ENCODE measurements around the gene SHLD2. TPM values are rescaled to one million over a fixed set of nuclear protein-coding genes. Genes with fewer than 3 reads are reported as not detected.
"Not testable (repeated sequence)": the region's sequence is repeated elsewhere in the genome, so short reads cannot be mapped to it uniquely, and the experiment has no call there.

SHLD2 gene
- total RNA-seq, 1 donor from 2014 or later = 23.7 TPM

GRCh38 chr10:87163414-87163813, 68.4 kb downstream of the SHLD2 start:
- ATAC-seq; H3K4me1 ChIP-seq; H3K9me3 ChIP-seq; DNase-seq; H3K36me3 ChIP-seq; H3K4me3 ChIP-seq; H3K27me3 ChIP-seq; intact Hi-C loops (cut with DNase I); H3K27ac ChIP-seq: not testable (repeated sequence)

- H3K27me3 ChIP-seq; intact Hi-C loops (cut with DNase I); H3K36me3 ChIP-seq; DNase-seq; ATAC-seq; H3K9me3 ChIP-seq; H3K4me3 ChIP-seq; H3K4me1 ChIP-seq; H3K27ac ChIP-seq: not testable (repeated sequence)
Observed at GRCh38 chr10:87169857-87170256, 74.9 kb downstream of the SHLD2 start.

- DNase-seq; H3K9me3 ChIP-seq; H3K4me3 ChIP-seq; H3K36me3 ChIP-seq; H3K27me3 ChIP-seq; ATAC-seq; intact Hi-C loops (cut with DNase I); H3K27ac ChIP-seq; H3K4me1 ChIP-seq: not testable (repeated sequence)
Observed at GRCh38 chr10:87170705-87171104, 75.7 kb downstream of the SHLD2 start.

- DNase-seq; ATAC-seq; H3K27ac ChIP-seq; intact Hi-C loops (cut with DNase I); H3K9me3 ChIP-seq; H3K4me1 ChIP-seq; H3K27me3 ChIP-seq; H3K4me3 ChIP-seq: not testable (repeated sequence)
- peaks cover 10% of the 10 kb centered on the region for H3K36me3 ChIP-seq
Observed at GRCh38 chr10:87171670-87172069, 76.7 kb downstream of the SHLD2 start.

- DNase-seq; H3K27me3 ChIP-seq; ATAC-seq; H3K9me3 ChIP-seq; H3K27ac ChIP-seq; intact Hi-C loops (cut with DNase I); H3K4me1 ChIP-seq; H3K4me3 ChIP-seq: not testable (repeated sequence)
- H3K36me3 ChIP-seq = peaks cover 10% of the 10 kb centered on the region
Observed at GRCh38 chr10:87172178-87172577, 77.2 kb downstream of the SHLD2 start.

- ATAC-seq; intact Hi-C loops (cut with DNase I); H3K27me3 ChIP-seq; H3K9me3 ChIP-seq; H3K4me3 ChIP-seq; H3K27ac ChIP-seq; H3K4me1 ChIP-seq; DNase-seq; H3K36me3 ChIP-seq: not testable (repeated sequence)
Observed at GRCh38 chr10:87177587-87177986, 82.6 kb downstream of the SHLD2 start.

GRCh38 chr10:87184421-87184820, 89.4 kb downstream of the SHLD2 start:
- H3K9me3 ChIP-seq; DNase-seq; intact Hi-C loops (cut with DNase I); H3K27ac ChIP-seq; H3K27me3 ChIP-seq; H3K4me1 ChIP-seq; H3K4me3 ChIP-seq: not testable (repeated sequence)
- peak; percentile 96 for ATAC-seq
- H3K36me3 ChIP-seq = peaks cover 15% of the 10 kb centered on the region

- H3K27me3 ChIP-seq; H3K27ac ChIP-seq; H3K4me1 ChIP-seq; H3K4me3 ChIP-seq; intact Hi-C loops (cut with DNase I); H3K9me3 ChIP-seq; DNase-seq: not testable (repeated sequence)
- peaks cover 16% of the 10 kb centered on the region for H3K36me3 ChIP-seq
- ATAC-seq = peak; percentile 40
Observed at GRCh38 chr10:87186016-87186415, 91.0 kb downstream of the SHLD2 start.

GRCh38 chr10:87187573-87187972, 92.6 kb downstream of the SHLD2 start:
- H3K27me3 ChIP-seq; H3K27ac ChIP-seq; ATAC-seq; H3K4me3 ChIP-seq; DNase-seq; H3K4me1 ChIP-seq; intact Hi-C loops (cut with DNase I); H3K9me3 ChIP-seq: not testable (repeated sequence)
- H3K36me3 ChIP-seq = peaks cover 16% of the 10 kb centered on the region

- not testable (repeated sequence) for ATAC-seq, H3K9me3 ChIP-seq, H3K27ac ChIP-seq
Observed at GRCh38 chr10:87191841-87192240, 96.8 kb downstream of the SHLD2 start.

GRCh38 chr10:87200924-87201323, 105.9 kb downstream of the SHLD2 start:
- H3K4me1 ChIP-seq; H3K27ac ChIP-seq; H3K36me3 ChIP-seq; H3K9me3 ChIP-seq; H3K27me3 ChIP-seq; DNase-seq; intact Hi-C loops (cut with DNase I): not testable (repeated sequence)
- H3K4me3 ChIP-seq = peak overlapping the region; percentile 37
- peak; percentile 63 for ATAC-seq

More at GRCh38 chr10:87191841-87192240, 96.8 kb downstream of the SHLD2 start:
- H3K4me1 ChIP-seq; H3K4me3 ChIP-seq; H3K27me3 ChIP-seq; intact Hi-C loops (cut with DNase I); DNase-seq: not testable (repeated sequence)
- peaks cover 15% of the 10 kb centered on the region for H3K36me3 ChIP-seq

GRCh38 chr10:87204801-87205200, 109.8 kb downstream of the SHLD2 start:
- H3K27me3 ChIP-seq; DNase-seq; H3K27ac ChIP-seq; H3K9me3 ChIP-seq; H3K36me3 ChIP-seq; H3K4me3 ChIP-seq; H3K4me1 ChIP-seq; intact Hi-C loops (cut with DNase I): not testable (repeated sequence)
- ATAC-seq = peak; percentile 52

- H3K4me1 ChIP-seq; H3K4me3 ChIP-seq; H3K9me3 ChIP-seq; DNase-seq; ATAC-seq; H3K36me3 ChIP-seq; intact Hi-C loops (cut with DNase I); H3K27me3 ChIP-seq: not testable (repeated sequence)
- H3K27ac ChIP-seq = peak overlapping the region; percentile 42
Observed at GRCh38 chr10:87206922-87207321, 111.9 kb downstream of the SHLD2 start.

GRCh38 chr10:87210309-87210708, 115.3 kb downstream of the SHLD2 start:
- H3K9me3 ChIP-seq; H3K4me3 ChIP-seq; H3K27me3 ChIP-seq; H3K36me3 ChIP-seq; DNase-seq; H3K4me1 ChIP-seq; H3K27ac ChIP-seq; intact Hi-C loops (cut with DNase I): not testable (repeated sequence)
- ATAC-seq = peak; percentile 47

- not testable (repeated sequence) for H3K27ac ChIP-seq, ATAC-seq
Observed at GRCh38 chr10:87211848-87212247, 116.8 kb downstream of the SHLD2 start.

More at GRCh38 chr10:87211848-87212247, 116.8 kb downstream of the SHLD2 start:
- DNase-seq; H3K4me3 ChIP-seq; H3K36me3 ChIP-seq; intact Hi-C loops (cut with DNase I); H3K27me3 ChIP-seq; H3K4me1 ChIP-seq; H3K9me3 ChIP-seq: not testable (repeated sequence)
